ENCODE data around the gene VPS18.
A peak's percentile ranks its signal among the peaks of the same experiment; 100 is the strongest.

VPS18 gene

DNA sequence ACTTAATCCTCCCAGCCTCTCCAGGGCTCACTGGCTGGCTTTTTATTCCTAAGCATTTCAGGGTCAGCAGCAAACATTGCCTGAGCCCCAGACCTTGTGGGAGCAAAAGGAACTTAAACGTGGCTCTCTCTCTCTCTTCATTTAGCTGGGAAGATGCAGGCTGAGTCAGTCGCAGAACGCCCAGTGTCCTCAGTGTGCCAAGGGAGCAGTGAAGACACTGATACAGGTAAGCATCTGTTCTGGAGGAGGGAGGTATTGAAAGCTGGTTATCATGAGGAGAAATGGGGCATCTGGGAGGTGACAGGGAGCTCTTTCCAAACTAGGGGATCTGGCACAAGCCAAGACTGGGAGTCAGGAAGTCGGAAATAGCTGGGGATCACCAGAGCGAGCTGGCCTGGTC lies 24.6 kb upstream of the VPS18 start:
- no peak for DNase-seq (ENCODE audit: low read depth in 2 of 2)

DNA sequence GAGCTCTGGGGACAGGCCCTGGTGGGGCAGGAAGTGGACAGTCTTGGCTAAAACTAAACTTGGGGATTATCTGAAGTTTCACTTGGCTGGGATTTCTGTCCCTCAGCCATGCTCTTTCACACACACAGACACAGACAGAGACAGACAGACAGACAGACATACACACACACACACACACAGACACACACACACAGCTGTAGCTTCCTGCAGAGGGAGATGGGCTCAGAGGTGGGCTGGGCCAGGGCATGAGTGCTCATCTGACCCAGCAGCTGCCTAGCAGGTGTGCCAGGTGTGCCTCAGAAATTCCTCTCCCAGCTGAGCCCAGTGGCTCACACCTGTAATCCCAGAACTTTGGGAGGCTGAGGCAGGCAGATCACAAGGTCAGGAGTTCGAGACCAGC lies 23.5 kb upstream of the VPS18 start:
- no peak for DNase-seq (ENCODE audit: low read depth in 2 of 2)

DNA sequence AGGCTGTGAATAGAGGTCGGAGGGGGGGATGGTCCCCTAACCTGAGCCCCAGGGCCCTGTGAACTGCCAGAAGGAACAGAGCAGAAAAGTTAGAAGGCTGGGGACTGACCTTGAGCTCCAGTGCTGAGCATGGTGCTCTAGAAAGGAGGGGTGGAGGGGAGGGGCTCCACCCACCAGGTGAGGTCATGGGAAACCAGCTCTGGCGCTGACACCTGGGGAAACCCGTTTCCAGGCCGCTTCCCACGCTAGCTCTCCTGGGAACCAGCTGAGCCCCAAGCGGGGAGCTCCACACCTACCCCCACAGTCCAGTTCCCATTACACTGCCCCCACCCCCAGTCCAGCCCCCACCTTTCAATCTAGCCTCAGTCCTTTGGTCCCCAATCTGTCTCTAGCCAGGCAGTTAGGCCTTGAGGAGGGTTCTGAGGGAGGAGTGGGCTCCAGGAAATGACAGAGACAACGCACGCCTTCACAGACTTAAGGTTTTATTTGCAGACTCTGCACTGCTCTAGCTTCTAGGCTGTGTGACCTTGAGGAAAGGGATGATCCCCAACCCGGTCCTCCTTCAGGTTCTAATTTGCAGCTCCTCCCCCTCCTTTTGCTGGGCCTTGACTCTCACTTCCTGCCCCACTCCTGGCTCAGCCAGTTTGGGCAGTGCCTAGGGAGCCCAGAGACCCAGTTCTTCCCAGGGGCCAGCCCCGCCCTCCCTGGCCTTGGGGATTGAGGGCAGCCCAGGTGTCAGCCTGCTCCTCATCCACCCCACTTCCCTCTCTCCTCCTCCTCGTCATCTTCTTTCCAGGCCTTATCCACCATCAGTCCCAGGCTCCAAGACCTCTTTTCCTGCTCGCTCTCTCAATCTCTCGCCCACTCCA lies 22.3 kb upstream of the VPS18 start:
- DNase-seq (ENCODE audit: low read depth in 2 of 2) = no peak

DNA sequence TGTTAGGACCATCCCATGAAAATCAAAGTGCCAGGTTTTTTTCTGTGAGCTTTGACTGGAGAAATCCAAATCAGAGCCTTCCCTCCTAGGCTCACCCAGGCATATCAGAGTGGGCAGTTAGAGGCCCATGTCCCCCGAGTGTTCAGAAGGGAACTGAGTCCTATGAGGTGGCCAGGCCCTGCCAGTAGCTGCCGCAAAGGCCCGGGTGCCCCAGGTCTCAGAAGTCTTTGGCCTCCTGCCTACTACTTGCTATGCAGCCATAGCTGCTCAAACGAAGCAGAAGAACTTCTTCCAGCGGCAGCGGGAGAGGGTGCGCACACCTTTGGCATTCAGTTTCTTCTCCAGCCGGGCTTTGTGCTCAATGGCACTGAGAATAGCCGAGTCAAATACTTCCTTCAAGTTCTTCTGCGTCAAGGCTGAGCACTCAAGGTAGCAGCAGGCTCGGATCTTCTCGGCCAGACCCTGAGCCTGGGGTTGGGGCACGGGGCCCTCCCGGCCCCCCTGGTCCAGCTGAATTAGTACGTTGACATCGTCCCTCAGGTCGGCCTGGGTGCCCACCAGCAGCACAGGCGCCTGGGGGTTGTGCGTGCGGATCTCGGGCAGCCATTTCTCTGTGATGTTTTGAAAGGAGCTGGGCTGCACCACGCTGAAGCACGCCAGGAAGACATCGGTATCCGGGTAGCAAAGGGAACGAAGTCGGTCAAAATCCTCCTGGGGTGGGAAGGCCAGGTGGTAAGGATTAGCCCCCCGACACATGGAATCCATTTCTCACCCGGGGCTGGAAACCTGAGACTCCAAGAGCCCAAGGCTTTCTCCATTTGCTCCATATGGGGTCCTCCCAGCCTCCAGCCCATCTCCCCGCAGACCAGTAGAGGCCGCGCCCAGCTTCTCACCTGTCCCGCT lies 21.2 kb upstream of the VPS18 start:
- DNase-seq (ENCODE audit: low read depth in 2 of 2) = no peak

GRCh38 chr15:40873694-40874561 lies 20.3 kb upstream of the VPS18 start, which contains the start of gene RHOV:
Gene RHOV, minus strand, starts transcription at chr15:40874234. Its CDS starts 95 bp downstream, at chr15:40874139.
- DNase-seq (ENCODE audit: low read depth in 2 of 2) = peak; percentile 23 to 24

GRCh38 chr15:40875991-40876730 lies 18.1 kb upstream of the VPS18 start:
- DNase-seq (ENCODE audit: low read depth in 2 of 2) = no peak

GRCh38 chr15:40877694-40878093 lies 16.6 kb upstream of the VPS18 start:
- no peak for DNase-seq (ENCODE audit: low read depth in 2 of 2)

DNA sequence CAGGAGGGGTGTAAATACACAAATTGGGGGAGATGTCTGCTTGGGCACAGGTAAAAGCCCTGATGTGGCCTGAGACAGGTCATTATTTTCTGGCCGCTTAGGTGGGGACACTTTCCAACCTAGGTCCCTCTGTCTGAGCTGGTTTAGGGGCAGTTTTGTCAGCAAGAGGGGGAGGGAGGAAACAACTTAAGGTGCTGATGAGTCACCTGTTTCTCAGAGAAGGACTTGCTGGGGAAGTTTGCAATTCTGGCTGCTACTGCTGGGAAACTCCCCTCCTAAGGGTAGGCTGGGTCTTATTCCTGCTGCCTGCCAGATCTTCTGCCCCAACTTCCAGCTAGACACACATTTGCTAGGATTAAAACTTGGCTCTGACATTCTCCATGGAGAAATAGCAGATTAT lies 15.5 kb upstream of the VPS18 start:
- no peak for DNase-seq (ENCODE audit: low read depth in 2 of 2)

GRCh38 chr15:40879609-40880008 lies 14.6 kb upstream of the VPS18 start:
- no peak for DNase-seq (ENCODE audit: low read depth in 2 of 2)

GRCh38 chr15:40881351-40881750 lies 12.9 kb upstream of the VPS18 start:
- DNase-seq (ENCODE audit: low read depth in 2 of 2) = no peak

GRCh38 chr15:40886586-40886985 lies 7.7 kb upstream of the VPS18 start:
- DNase-seq (ENCODE audit: low read depth in 2 of 2) = no peak

DNA sequence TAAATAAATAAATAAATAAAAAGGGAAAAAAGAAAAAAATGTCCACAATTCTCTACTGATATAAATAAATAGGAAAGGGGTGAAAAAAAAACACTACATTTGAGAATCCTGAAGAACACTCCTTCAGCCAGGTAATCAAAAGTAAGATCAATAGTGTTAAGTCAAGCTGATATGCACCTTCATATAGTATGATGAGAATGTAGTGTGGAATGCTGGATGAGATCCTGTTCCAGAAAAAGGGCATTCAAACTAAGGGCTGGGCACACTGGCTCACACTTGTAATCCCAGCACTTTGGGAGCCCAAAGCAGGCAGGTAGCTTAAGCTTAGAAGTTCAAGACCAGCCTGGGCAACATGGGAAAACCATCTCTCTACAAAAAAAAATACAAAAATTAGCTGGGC lies 5.1 kb upstream of the VPS18 start:
- no peak for DNase-seq (ENCODE audit: low read depth in 2 of 2)

DNA sequence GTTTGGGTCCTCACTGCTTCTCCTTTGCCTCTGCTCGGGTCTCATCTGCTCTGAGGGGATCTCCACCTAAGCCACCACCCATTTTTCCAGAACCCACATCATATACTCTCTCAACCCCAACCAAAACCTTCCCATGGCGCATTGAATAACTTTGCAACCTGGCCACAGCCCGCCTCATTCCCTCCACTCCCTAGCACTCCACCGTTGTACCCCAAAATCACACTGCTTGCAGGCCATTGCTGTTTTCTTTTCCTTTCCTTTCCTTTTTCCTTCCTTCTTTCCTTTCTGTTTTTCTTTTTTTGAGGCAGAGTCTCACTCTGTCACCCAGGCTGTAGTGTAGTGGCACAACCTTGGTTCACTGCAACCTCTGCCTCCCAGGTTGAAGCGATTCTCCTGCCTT lies 3.1 kb upstream of the VPS18 start:
- DNase-seq (ENCODE audit: low read depth in 2 of 2) = no peak

- DNase-seq (ENCODE audit: low read depth in 2 of 2) = no peak
These were observed 2.3 kb upstream of the VPS18 start for GRCh38 chr15:40891810-40892446.

GRCh38 chr15:40892447-40893012 lies 1.7 kb upstream of the VPS18 start:
- no peak for DNase-seq (ENCODE audit: low read depth in 2 of 2)

GRCh38 chr15:40893019-40893670 lies 1.1 kb upstream of the VPS18 start:
- DNase-seq (ENCODE audit: low read depth in 2 of 2) = no peak

DNA sequence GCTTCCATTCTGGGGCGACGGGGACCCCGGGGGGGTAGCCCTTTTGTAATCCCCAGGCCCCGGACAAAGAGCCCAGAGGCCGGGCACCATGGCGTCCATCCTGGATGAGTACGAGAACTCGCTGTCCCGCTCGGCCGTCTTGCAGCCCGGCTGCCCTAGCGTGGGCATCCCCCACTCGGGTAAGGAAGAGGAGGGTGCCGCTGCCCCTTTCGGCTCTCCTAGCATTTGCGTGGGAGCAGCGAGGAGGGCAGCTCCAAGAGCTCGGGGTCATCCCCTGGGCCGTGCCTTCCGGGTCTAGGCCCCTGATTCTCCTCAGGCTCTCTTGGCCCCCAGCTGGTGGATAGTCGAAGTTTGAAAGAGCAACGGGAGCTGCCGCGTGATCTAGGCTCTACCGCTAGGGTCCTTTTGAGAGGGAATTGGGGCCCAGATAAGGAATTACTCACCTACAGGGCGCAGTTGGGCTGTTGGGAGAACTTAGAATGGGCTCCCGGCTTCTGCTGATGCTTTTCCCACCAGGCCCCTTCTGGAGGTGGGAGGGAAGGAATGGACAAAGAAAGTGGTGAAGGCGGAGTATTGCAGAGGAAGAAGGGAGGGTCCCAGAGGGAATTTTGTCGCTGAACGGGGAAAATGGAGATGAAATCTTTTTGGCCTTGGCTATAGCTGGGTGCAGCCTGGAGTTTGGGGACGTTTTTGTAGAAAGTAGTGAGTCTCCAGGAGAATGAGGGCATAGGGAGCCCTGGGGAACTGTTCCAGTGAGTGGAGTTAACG lies 615 bp downstream of the VPS18 start:
- DNase-seq (ENCODE audit: low read depth in 2 of 2) = no peak

DNA sequence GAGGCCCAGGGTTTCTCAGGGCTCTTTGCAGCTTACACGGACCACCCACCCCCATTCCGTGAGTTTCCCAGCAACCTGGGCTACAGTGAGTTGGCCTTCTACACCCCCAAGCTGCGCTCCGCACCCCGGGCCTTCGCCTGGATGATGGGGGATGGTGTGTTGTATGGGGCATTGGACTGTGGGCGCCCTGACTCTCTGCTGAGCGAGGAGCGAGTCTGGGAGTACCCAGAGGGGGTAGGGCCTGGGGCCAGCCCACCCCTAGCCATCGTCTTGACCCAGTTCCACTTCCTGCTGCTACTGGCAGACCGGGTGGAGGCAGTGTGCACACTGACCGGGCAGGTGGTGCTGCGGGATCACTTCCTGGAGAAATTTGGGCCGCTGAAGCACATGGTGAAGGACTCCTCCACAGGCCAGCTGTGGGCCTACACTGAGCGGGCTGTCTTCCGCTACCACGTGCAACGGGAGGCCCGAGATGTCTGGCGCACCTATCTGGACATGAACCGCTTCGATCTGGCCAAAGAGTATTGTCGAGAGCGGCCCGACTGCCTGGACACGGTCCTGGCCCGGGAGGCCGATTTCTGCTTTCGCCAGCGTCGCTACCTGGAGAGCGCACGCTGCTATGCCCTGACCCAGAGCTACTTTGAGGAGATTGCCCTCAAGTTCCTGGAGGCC lies 5.4 kb downstream of the VPS18 start:
- DNase-seq (ENCODE audit: low read depth in 2 of 2) = no peak
